PC-3 (cell line): ENCODE measurements around the gene FAN1. TPM values are rescaled to one million over a fixed set of nuclear protein-coding genes. Genes with fewer than 3 reads are reported as not detected.

ENCODE experiments used
- ATAC-seq: fragments of 200-7000 bp; cut with Tn5 transposase; 2 replicates; pipeline ENCODE4 v1.9.1; 2020; ENCODE audit warnings: mild to moderate bottlenecking, moderate library complexity
- BruUV-seq: library from RNA; stranded (reverse); fragments of 400-500 nt; replicated peaks from 2 replicates; lab custom pipeline; 2021; lab: Mats Ljungman, UMichigan
- CTCF ChIA-PET: fragments of 300-600 bp; sonication (Branson Sonifier 250); formaldehyde crosslinking; loops from one replicate; lab custom pipeline; 2022; ENCODE audit warnings: antibody characterized with exemption; lab: Charles Lee
- POLR2A ChIA-PET: fragments of 300-600 bp; sonication (Branson Sonifier 250); formaldehyde crosslinking; loops from one replicate; lab custom pipeline; 2022; ENCODE audit warnings: antibody characterized with exemption; ENCODE audit not compliant: unreplicated experiment; lab: Charles Lee
- DNase-seq: peaks from one replicate; pipeline ENCODE4 v3.0.0-alpha.2; 2015
- H2AFZ ChIP-seq: fragments of 300-600 bp; sonication (generic); 2 replicates; pipeline ENCODE4 v1.6.0; 2016; ENCODE audit warnings: antibody characterized with exemption, low read length
- H3F3A ChIP-seq: fragments of 300-600 bp; sonication (generic); one replicate; pipeline ENCODE4 v1.6.0; 2017; ENCODE audit warnings: antibody characterized with exemption, low read length, control low read depth, mild to moderate bottlenecking; ENCODE audit not compliant: unreplicated experiment
- H3K27ac ChIP-seq: fragments of 300-600 bp; sonication (generic); 2 replicates; pipeline ENCODE4 v1.5.1; 2016; ENCODE audit warnings: mild to moderate bottlenecking, low read length
- H3K27me3 ChIP-seq: fragments of 300-600 bp; sonication (generic); 2 replicates; pipeline ENCODE4 v1.6.1; 2016; ENCODE audit warnings: low read length, mixed read lengths
- H3K36me3 ChIP-seq: fragments of 300-600 bp; sonication (generic); 2 replicates; pipeline ENCODE4 v1.6.1; 2016; ENCODE audit warnings: low read depth, mixed run types, low read length, mixed read lengths
- H3K4me1 ChIP-seq: fragments of 300-600 bp; sonication (generic); 2 replicates; pipeline ENCODE4 v1.5.1; 2016; ENCODE audit warnings: low read length; ENCODE audit not compliant: insufficient read depth
- H3K4me2 ChIP-seq: fragments of 300-600 bp; sonication (generic); 2 replicates; pipeline ENCODE4 v1.6.0; 2016; ENCODE audit warnings: low read length
- H3K4me3 ChIP-seq: fragments of 300-600 bp; sonication (generic); 2 replicates; pipeline ENCODE4 v1.5.1; 2016; ENCODE audit warnings: mild to moderate bottlenecking, low read length, mixed read lengths
- H3K79me2 ChIP-seq: fragments of 300-600 bp; sonication (generic); 2 replicates; pipeline ENCODE4 v1.6.1; 2017; ENCODE audit warnings: low read length, mixed read lengths
- H3K9ac ChIP-seq: fragments of 300-600 bp; sonication (generic); 2 replicates; pipeline ENCODE4 v1.6.0; 2016; ENCODE audit warnings: mild to moderate bottlenecking, low read length
- H3K9me2 ChIP-seq: fragments of 300-600 bp; sonication (generic); replicated peaks from 2 replicates; pipeline ENCODE4 v1.6.1; 2016; ENCODE audit warnings: mixed run types, low read length, mixed read lengths
- H3K9me3 ChIP-seq: fragments of 300-600 bp; sonication (generic); 2 replicates; pipeline ENCODE4 v1.6.1; 2016; ENCODE audit warnings: low read length, mixed read lengths
- H4K20me1 ChIP-seq: fragments of 300-600 bp; sonication (generic); 2 replicates; pipeline ENCODE4 v1.6.1; 2016; ENCODE audit warnings: low read length, mixed read lengths
- EZH2 ChIP-seq: fragments of 300-600 bp; sonication (generic); IDR thresholded peaks from one replicate; pipeline ENCODE4 v1.6.1; 2017; ENCODE audit warnings: antibody characterized with exemption, mild to moderate bottlenecking, low read length; ENCODE audit not compliant: unreplicated experiment
- EZH2phosphoT487 ChIP-seq: fragments of 300-600 bp; sonication (generic); IDR thresholded peaks from 2 replicates; pipeline ENCODE4 v1.6.1; 2018; ENCODE audit warnings: mild to moderate bottlenecking, antibody characterized with exemption, low read length, borderline replicate concordance
- intact Hi-C: fragments of 100-400 bp; cut with micrococcal nuclease; formaldehyde crosslinking; loops from 2 replicates; pipeline ENCODE4 v1.9.0; 2023
- total RNA-seq: library from RNA; depleted of rRNA; stranded (reverse); fragments of >200 nt; gene quantifications from 2 replicates; pipeline ENCODE4 v1.2.3, GENCODE V29; 2014
- TF ChIP-seq, protein P1 (sequence below): fragments of 300-600 bp; sonication (generic); conservative IDR thresholded peaks from 2 replicates; pipeline ENCODE4 v1.5.1; 2017; ENCODE audit warnings: antibody characterized with exemption, low read depth, mild to moderate bottlenecking, low read length

The FAN1 gene
- total RNA-seq, 1 experiment from 2014 or later, result 16.4 TPM

DNA sequence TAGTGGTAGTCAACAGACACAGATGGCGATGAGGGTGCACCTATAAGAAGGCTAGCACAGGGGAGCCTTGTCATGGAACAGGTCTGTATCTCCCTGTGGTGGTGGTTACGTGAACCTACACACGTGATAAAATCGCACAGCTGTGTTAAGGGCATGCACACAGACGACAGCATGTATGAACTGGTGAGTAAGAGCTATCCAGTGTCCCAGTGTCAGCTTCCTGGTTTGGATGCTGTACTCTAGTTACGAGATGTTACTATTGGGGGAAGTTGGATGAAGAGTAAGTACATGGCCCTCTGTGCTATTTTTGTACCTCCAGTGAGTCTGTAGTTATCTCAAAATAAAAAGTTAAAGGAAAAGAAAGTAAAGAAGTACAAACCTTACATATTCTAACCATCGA lies 49.5 kb downstream of the FAN1 start:
- H3K79me2 ChIP-seq, result no peaks in the 10 kb centered on the region
- no peak for DNase-seq
- TF ChIP-seq, protein P1, sequence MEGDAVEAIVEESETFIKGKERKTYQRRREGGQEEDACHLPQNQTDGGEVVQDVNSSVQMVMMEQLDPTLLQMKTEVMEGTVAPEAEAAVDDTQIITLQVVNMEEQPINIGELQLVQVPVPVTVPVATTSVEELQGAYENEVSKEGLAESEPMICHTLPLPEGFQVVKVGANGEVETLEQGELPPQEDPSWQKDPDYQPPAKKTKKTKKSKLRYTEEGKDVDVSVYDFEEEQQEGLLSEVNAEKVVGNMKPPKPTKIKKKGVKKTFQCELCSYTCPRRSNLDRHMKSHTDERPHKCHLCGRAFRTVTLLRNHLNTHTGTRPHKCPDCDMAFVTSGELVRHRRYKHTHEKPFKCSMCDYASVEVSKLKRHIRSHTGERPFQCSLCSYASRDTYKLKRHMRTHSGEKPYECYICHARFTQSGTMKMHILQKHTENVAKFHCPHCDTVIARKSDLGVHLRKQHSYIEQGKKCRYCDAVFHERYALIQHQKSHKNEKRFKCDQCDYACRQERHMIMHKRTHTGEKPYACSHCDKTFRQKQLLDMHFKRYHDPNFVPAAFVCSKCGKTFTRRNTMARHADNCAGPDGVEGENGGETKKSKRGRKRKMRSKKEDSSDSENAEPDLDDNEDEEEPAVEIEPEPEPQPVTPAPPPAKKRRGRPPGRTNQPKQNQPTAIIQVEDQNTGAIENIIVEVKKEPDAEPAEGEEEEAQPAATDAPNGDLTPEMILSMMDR, result no peak
- TF ChIP-seq EZH2phosphoT487 (no peak), EZH2 (no peak)
- H3K9me2 ChIP-seq, result no peaks in the 10 kb centered on the region
- H3K4me2 ChIP-seq, result no peak overlapping the region
- peaks cover 16% of the 10 kb centered on the region for H3K4me1 ChIP-seq
- H2AFZ ChIP-seq, result no peak overlapping the region
- no peak overlapping the region for H3K9ac ChIP-seq
- no peak for ATAC-seq
- no peaks in the 10 kb centered on the region for H4K20me1 ChIP-seq
- no peaks in the 10 kb centered on the region for H3F3A ChIP-seq
- H3K27me3 ChIP-seq, result no peaks in the 10 kb centered on the region
- intact Hi-C loops, result no loop called here
- ChIA-PET POLR2A (no interaction called here), CTCF (no interaction called here)
- no peaks in the 10 kb centered on the region for H3K9me3 ChIP-seq
- BruUV-seq, result no TSS peak
- no peak overlapping the region for H3K4me3 ChIP-seq
- H3K36me3 ChIP-seq, result peaks cover 31% of the 10 kb centered on the region
- no peak overlapping the region for H3K27ac ChIP-seq

DNA sequence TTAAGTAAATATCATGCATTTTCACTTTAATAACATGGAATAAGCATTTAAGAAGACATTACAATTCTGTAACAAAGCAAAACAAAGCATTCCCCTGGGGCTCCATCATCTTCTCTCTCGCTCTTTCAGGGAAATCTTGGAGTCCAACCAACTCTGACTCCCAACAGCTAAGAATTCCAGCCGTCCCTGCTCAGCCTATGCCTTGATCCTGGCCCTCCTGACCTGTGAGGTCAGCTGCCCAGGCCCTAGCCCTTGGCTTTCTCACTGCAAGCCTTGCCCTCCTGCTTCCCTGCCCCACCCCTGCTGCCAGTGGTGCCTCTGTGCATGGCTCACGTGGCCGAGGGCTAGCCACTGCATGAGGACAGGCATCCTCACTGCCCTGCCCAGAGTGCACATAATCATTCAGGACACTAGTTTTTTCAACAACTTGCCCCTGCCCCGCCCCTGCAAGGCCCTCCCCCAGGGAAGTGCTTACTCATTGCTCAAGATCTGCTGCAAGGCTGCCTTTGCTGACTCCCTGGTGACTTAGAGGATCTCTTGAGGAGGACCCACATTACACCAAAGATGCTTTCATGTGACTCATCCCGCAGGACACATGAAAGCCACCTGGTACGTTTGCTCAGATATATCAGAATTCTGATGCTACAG lies 50.1 kb downstream of the FAN1 start:
- Histone ChIP-seq H3F3A (no peaks in the 10 kb centered on the region), H2AFZ (no peak overlapping the region), H3K4me2 (0 out of 2 replicates have a peak overlapping the region, but pooled peaks have one; percentile 4), H3K27me3 (no peaks in the 10 kb centered on the region), H4K20me1 (no peaks in the 10 kb centered on the region), H3K4me3 (no peak overlapping the region), H3K9me3 (no peaks in the 10 kb centered on the region), H3K4me1 (peaks cover 16% of the 10 kb centered on the region), H3K27ac (peak overlapping the region; percentile 48), H3K36me3 (peaks cover 30% of the 10 kb centered on the region), H3K79me2 (no peaks in the 10 kb centered on the region), H3K9me2 (no peaks in the 10 kb centered on the region), H3K9ac (no peak overlapping the region)
- TF ChIP-seq, protein P1, result no peak
- TF ChIP-seq EZH2, result no peak
- TF ChIP-seq EZH2phosphoT487, result no peak
- DNase-seq (peak; percentile 91), ATAC-seq (peak; percentile 97)
- POLR2A ChIA-PET, result no interaction called here
- no TSS peak for BruUV-seq
- intact Hi-C loops, result loop anchor here (2.0 kb wide), 2 partner anchors 13 to 37 kb away; partner anchors contain the start of gene MTMR10
- CTCF ChIA-PET, result no interaction called here

DNA sequence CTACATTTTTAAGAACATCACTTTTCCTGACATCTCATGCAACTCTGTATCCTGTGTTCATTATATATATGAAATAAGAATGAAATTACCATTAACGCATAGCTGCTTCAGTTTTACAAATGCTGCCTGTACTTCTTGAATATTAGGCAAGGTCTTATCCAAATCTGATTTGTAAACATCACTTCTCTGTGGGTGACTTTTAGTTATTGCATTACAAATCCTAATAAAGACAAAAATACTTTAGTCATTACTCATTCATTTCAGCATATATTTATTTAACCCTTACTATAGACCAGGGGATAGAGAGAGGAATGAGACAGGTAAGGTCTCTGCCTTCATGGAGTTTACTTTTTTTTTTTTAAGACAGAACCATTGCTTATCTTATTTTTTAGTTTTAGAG lies 51.0 kb downstream of the FAN1 start:
- H3K9me3 ChIP-seq, result no peaks in the 10 kb centered on the region
- intact Hi-C loops, result loop anchor here (2.0 kb wide), 2 partner anchors 14 to 36 kb away; partner anchors contain the start of gene MTMR10
- H3F3A ChIP-seq, result no peaks in the 10 kb centered on the region
- POLR2A ChIA-PET, result no interaction called here
- peak; percentile 53 for ATAC-seq
- peak; percentile 58 for DNase-seq
- H3K9me2 ChIP-seq, result no peaks in the 10 kb centered on the region
- no peaks in the 10 kb centered on the region for H4K20me1 ChIP-seq
- no TSS peak for BruUV-seq
- H3K9ac ChIP-seq, result no peak overlapping the region
- H3K4me1 ChIP-seq, result peaks cover 16% of the 10 kb centered on the region
- no peak overlapping the region for H3K4me3 ChIP-seq
- H3K79me2 ChIP-seq, result no peaks in the 10 kb centered on the region
- peak overlapping the region; percentile 16 for H3K27ac ChIP-seq
- H2AFZ ChIP-seq, result no peak overlapping the region
- no peaks in the 10 kb centered on the region for H3K27me3 ChIP-seq
- H3K4me2 ChIP-seq, result peak overlapping the region; percentile 8; the same call in 1 of the 2 replicates
- H3K36me3 ChIP-seq, result peaks cover 24% of the 10 kb centered on the region
- CTCF ChIA-PET, result no interaction called here
- TF ChIP-seq, protein P1, result no peak
- TF ChIP-seq EZH2phosphoT487 (no peak), EZH2 (no peak)
